ENCODE results near the gene TFAP2B.

TFAP2B gene

GRCh38 chr6:50822078-50822476, 3.4 kb downstream of the TFAP2B start:
- Histone ChIP-seq H3K79me2 (ENCODE audit: insufficient read depth, low read length) (no peaks in the 10 kb centered on the region), H3F3A (ENCODE audit: insufficient read depth) (no peaks in the 10 kb centered on the region), H3K4me2 (ENCODE audit: low read depth, low read length, poor library complexity, severe bottlenecking) (no peak overlapping the region), H3K27me3 (ENCODE audit: low read length) (no peaks in the 10 kb centered on the region), H3K4me3 (ENCODE audit: insufficient read depth, low read length, poor library complexity, severe bottlenecking) (no peak overlapping the region), H2AFZ (ENCODE audit: low read depth, low read length, severe bottlenecking) (no peak overlapping the region), H3K36me3 (ENCODE audit: low read length) (no peaks in the 10 kb centered on the region), H3K9me2 (replicated peaks; ENCODE audit: insufficient read depth, low read length) (no peaks in the 10 kb centered on the region), H3K9ac (ENCODE audit: low read length) (no peak overlapping the region), H4K20me1 (ENCODE audit: low read depth, low read length) (no peaks in the 10 kb centered on the region), H3K9me3 (ENCODE audit: insufficient read depth, low read length) (no peaks in the 10 kb centered on the region), H3K27ac (ENCODE audit: low read depth, low read length) (no peak overlapping the region)
- TF ChIP-seq EZH2phosphoT487 (conservative IDR thresholded peaks at IDR 0.05; ENCODE audit: low read length) (no peak), CTCF (IDR thresholded peaks at IDR 0.05; ENCODE audit: insufficient read depth, low read length, poor library complexity, severe bottlenecking) (no peak)

- Histone ChIP-seq H3K9me2 (replicated peaks; ENCODE audit: insufficient read depth, low read length) (no peaks in the 10 kb centered on the region), H3K79me2 (ENCODE audit: insufficient read depth, low read length) (no peaks in the 10 kb centered on the region), H3K27me3 (ENCODE audit: low read length) (no peaks in the 10 kb centered on the region), H3K27ac (ENCODE audit: low read depth, low read length) (no peak overlapping the region), H3K4me3 (ENCODE audit: insufficient read depth, low read length, poor library complexity, severe bottlenecking) (no peak overlapping the region), H3K9me3 (ENCODE audit: insufficient read depth, low read length) (no peaks in the 10 kb centered on the region), H3F3A (ENCODE audit: insufficient read depth) (no peaks in the 10 kb centered on the region), H3K36me3 (ENCODE audit: low read length) (no peaks in the 10 kb centered on the region), H4K20me1 (ENCODE audit: low read depth, low read length) (no peaks in the 10 kb centered on the region), H3K4me2 (ENCODE audit: low read depth, low read length, poor library complexity, severe bottlenecking) (no peak overlapping the region), H3K9ac (ENCODE audit: low read length) (no peak overlapping the region), H2AFZ (ENCODE audit: low read depth, low read length, severe bottlenecking) (no peak overlapping the region)
- TF ChIP-seq CTCF (IDR thresholded peaks at IDR 0.05; ENCODE audit: insufficient read depth, low read length, poor library complexity, severe bottlenecking) = no peak
- no peak for TF ChIP-seq EZH2phosphoT487 (conservative IDR thresholded peaks at IDR 0.05; ENCODE audit: low read length)
Measured at GRCh38 chr6:50823094-50823920, 4.6 kb downstream of the TFAP2B start.

DNA sequence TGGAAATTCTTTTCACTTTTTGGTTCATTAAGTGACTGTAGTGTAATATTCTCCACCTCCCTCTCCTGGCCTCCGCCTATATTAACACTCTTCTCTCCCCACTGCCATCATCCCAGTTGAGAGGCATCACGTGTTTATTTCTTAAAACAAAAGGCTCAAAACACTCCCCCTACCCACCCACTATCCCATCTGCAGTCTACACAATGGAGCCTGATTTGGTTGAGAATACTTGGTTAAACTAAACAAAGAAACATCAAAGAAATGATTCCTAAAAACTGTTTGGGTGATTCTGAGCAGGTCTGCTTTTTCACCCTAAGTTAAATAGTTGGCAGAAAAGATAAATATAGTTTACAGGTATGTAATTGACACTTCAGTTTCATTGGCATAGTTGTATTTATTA, 5.9 kb downstream of the TFAP2B start:
- no peaks in the 10 kb centered on the region for H3K9me3 ChIP-seq (ENCODE audit: insufficient read depth, low read length)
- no peaks in the 10 kb centered on the region for H4K20me1 ChIP-seq (ENCODE audit: low read depth, low read length)
- TF ChIP-seq EZH2phosphoT487 (conservative IDR thresholded peaks at IDR 0.05; ENCODE audit: low read length) (no peak), CTCF (IDR thresholded peaks at IDR 0.05; ENCODE audit: insufficient read depth, low read length, poor library complexity, severe bottlenecking) (no peak)
- no peak overlapping the region for H3K27ac ChIP-seq (ENCODE audit: low read depth, low read length)
- H3K9ac ChIP-seq (ENCODE audit: low read length) = no peak overlapping the region
- H3K79me2 ChIP-seq (ENCODE audit: insufficient read depth, low read length) = no peaks in the 10 kb centered on the region
- H3K4me3 ChIP-seq (ENCODE audit: insufficient read depth, low read length, poor library complexity, severe bottlenecking) = no peak overlapping the region
- no peak overlapping the region for H2AFZ ChIP-seq (ENCODE audit: low read depth, low read length, severe bottlenecking)
- no peak overlapping the region for H3K4me2 ChIP-seq (ENCODE audit: low read depth, low read length, poor library complexity, severe bottlenecking)
- no peaks in the 10 kb centered on the region for H3K36me3 ChIP-seq (ENCODE audit: low read length)
- H3F3A ChIP-seq (ENCODE audit: insufficient read depth) = no peaks in the 10 kb centered on the region
- no peaks in the 10 kb centered on the region for H3K27me3 ChIP-seq (ENCODE audit: low read length)
- H3K9me2 ChIP-seq (replicated peaks; ENCODE audit: insufficient read depth, low read length) = no peaks in the 10 kb centered on the region
